Activated CD4-positive, alpha-beta memory T cell treated with anti-CD3 and anti-CD28 coated beads, Interleukin-2, amount 10 ng/mL, durations not matched to agents 7 days and 5 days (primary cell): ENCODE data around the gene LEFTY2. TPM values are rescaled to one million over a fixed set of nuclear protein-coding genes. Genes with fewer than 3 reads are reported as not detected.

Experiments used
- CTCF ChIA-PET: fragments of 350-600 bp; sonication (Branson Sonifier 250); formaldehyde crosslinking; loops from one replicate; lab custom pipeline; 2021; ENCODE audit warnings: antibody characterized with exemption, inconsistent platforms; lab: Charles Lee
- POLR2A ChIA-PET: fragments of 350-600 bp; sonication (Branson Sonifier 250); formaldehyde crosslinking; loops from one replicate; lab custom pipeline; 2021; ENCODE audit warnings: antibody characterized with exemption; lab: Charles Lee
- DNase-seq: peaks from one replicate; pipeline ENCODE4 v3.0.0-alpha.2; 2020
- H3K27ac Mint-ChIP-seq: one replicate; pipeline ENCODE4 v1.8.0; 2021; ENCODE audit warnings: mild to moderate bottlenecking, mixed read lengths
- H3K27me3 Mint-ChIP-seq: one replicate; pipeline ENCODE4 v1.8.0; 2021; ENCODE audit warnings: mixed read lengths
- H3K36me3 Mint-ChIP-seq: one replicate; pipeline ENCODE4 v1.8.0; 2021; ENCODE audit warnings: low read depth, mixed read lengths
- H3K4me1 Mint-ChIP-seq: one replicate; pipeline ENCODE4 v1.8.0; 2021; ENCODE audit warnings: mixed read lengths
- H3K4me3 Mint-ChIP-seq: one replicate; pipeline ENCODE4 v1.8.0; 2021; ENCODE audit warnings: mild to moderate bottlenecking, mixed read lengths
- H3K9me3 Mint-ChIP-seq: one replicate; pipeline ENCODE4 v1.8.0; 2021; ENCODE audit warnings: mixed read lengths
- total RNA-seq, 2 experiments: library from RNA; stranded (reverse); gene quantifications; one replicate each; pipeline ENCODE4 v1.2.3, GENCODE V29; 2021

The LEFTY2 gene
- total RNA-seq, 2 experiments from 2014 or later = not detected

DNA sequence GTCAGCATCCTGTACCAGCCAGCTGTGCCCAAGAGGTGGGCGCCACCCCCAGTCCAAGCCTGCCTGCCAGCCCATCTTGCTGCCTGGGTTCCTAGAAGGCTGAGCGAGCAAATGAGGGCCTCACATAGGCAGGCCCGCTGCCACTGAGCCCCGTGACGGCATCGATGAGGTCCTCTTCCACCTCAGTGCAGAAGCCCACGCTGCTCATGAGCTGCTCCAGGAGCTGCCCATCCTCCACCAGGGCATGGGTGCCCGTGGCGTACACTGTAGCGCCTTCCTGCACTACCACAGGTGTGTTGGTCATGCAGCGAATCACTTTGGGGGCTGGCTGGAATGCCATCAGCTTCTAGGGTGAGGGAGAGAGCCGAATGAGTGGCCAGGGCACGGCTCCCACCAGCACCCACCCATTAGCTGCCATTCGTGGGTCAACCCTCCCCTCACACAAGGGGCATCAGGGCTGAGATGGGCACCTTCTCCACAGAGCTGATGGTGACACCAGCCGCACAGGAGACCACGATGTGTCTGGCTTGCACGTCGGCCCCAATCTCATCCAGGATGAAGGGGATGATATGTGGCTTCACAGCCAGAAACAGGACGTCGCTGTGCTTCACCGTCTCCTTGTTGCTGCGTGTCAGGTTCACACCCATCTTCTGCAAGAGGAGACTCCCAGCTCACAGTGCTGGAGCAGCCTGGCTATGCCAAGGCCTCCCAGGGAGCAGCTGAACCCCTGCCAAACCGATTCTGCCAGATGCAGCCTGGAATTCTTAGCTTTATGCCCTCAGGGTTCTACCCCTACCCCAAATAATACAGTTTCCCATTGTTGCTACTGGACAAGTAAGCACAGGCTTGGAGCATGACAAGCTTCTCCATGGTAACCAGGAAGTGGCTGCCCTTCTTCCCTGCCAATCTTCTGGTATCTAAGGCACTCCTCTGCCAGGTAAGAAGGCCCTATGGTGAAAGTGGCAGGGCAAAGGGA, 19.0 kb downstream of the LEFTY2 start:
- CTCF ChIA-PET = interaction anchor here (0.8 to 1.1 kb wide), 3 partner anchors 10 to 145 kb away, joined by 3 read pairs; partner anchors contain the start of gene SRP9
- H3K4me3 Mint-ChIP-seq = peak overlapping the region; percentile 96
- H3K36me3 Mint-ChIP-seq = peaks cover 37% of the 10 kb centered on the region
- H3K9me3 Mint-ChIP-seq = no peaks in the 10 kb centered on the region
- H3K4me1 Mint-ChIP-seq = peaks cover 50% of the 10 kb centered on the region
- H3K27ac Mint-ChIP-seq = peak overlapping the region; percentile 74
- no peaks in the 10 kb centered on the region for H3K27me3 Mint-ChIP-seq
- POLR2A ChIA-PET = interaction anchor here (1.3 to 6.0 kb wide), 7 partner anchors 12 to 493 kb away, joined by 3 to 62 read pairs (median 5); partner anchors contain the start of genes LBR, SRP9 and TMEM63A
- DNase-seq = no peak

DNA sequence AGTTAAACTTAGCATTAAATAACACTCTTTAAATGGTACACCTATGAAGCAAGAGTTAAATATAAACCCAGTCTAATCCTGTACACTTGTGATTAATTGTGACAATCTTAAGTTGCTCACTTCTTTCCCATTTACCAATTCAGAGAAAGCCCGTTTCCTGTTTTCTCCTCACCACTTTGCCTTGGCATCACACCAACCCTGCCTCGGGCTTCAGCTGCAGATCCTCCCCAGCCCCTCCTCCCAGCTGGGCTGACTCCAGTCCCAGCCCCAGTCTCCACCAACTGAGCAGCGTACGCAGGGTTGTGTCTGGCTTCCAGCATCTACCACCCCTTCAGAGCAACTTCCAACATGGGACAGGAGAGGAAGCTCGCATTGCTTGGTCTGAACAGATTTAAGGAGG, 21.1 kb downstream of the LEFTY2 start:
- H3K27me3 Mint-ChIP-seq = no peaks in the 10 kb centered on the region
- ChIA-PET CTCF (interaction anchor here (1.2 to 1.4 kb wide), 3 partner anchors 8 to 43 kb away, joined by 3 to 4 read pairs (median 3); no protein-coding TSS in a partner anchor), POLR2A (interaction anchor here (0.8 to 6.0 kb wide), 3 partner anchors 11 to 453 kb away, joined by 3 to 56 read pairs (median 5); partner anchors contain the start of gene SRP9)
- no peak for DNase-seq
- no peaks in the 10 kb centered on the region for H3K9me3 Mint-ChIP-seq
- H3K36me3 Mint-ChIP-seq = peaks cover 42% of the 10 kb centered on the region
- no peak overlapping the region for H3K4me3 Mint-ChIP-seq
- peaks cover 48% of the 10 kb centered on the region for H3K4me1 Mint-ChIP-seq
- H3K27ac Mint-ChIP-seq = peak overlapping the region; percentile 66

DNA sequence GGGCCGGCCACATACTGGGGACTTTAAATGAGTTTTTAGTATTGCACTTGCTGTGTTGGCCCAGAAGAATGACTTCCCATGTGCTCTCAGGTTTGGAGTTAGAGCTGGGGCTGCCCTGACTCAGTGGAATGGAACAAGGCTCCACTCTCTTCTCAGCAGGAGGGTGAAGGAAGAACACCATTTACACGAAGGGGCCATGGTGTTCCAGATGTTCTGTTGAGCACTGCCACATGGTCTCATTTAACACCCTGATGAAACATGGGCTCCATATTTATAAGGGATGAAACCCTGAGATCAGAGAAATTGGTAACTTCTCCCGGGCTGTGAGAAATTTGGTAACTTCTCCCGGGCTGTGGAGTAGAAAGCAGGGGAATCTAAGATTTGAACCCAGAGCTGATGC, 22.7 kb downstream of the LEFTY2 start:
- Mint-ChIP-seq H3K27me3 (no peaks in the 10 kb centered on the region), H3K27ac (no peak overlapping the region), H3K36me3 (peaks cover 35% of the 10 kb centered on the region), H3K4me3 (no peak overlapping the region), H3K4me1 (peaks cover 43% of the 10 kb centered on the region), H3K9me3 (no peaks in the 10 kb centered on the region)
- no peak for DNase-seq
- POLR2A ChIA-PET = no interaction called here
- CTCF ChIA-PET = interaction anchor here (1.3 kb wide), 1 partner anchor 21 kb away, joined by 3 read pairs; no protein-coding TSS in a partner anchor

DNA sequence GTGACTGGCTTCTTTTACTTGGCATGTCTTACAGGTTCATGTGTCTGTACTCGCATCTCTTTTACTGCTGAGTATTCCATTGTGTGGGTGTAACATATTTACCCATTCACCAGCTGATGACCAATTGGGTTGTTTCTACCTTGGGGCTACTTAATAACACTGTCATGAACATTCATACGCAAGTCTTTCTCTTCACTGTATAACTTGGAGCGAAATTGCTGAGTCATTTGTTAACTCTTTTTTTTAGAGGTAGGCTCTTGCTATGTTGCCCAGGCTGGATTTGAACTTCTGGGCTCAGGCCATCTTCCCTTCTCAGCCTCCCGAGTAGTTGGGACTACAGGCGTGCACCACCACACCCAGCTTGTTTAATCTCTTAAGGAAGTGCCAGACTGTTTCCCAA, 23.5 kb downstream of the LEFTY2 start:
- H3K36me3 Mint-ChIP-seq = peaks cover 31% of the 10 kb centered on the region
- DNase-seq = no peak
- ChIA-PET POLR2A (no interaction called here), CTCF (interaction anchor here (1.3 kb wide), 1 partner anchor 21 kb away, joined by 3 read pairs; no protein-coding TSS in a partner anchor)
- H3K9me3 Mint-ChIP-seq = no peaks in the 10 kb centered on the region
- no peaks in the 10 kb centered on the region for H3K27me3 Mint-ChIP-seq
- H3K4me3 Mint-ChIP-seq = no peak overlapping the region
- H3K4me1 Mint-ChIP-seq = peaks cover 37% of the 10 kb centered on the region
- H3K27ac Mint-ChIP-seq = no peak overlapping the region

DNA sequence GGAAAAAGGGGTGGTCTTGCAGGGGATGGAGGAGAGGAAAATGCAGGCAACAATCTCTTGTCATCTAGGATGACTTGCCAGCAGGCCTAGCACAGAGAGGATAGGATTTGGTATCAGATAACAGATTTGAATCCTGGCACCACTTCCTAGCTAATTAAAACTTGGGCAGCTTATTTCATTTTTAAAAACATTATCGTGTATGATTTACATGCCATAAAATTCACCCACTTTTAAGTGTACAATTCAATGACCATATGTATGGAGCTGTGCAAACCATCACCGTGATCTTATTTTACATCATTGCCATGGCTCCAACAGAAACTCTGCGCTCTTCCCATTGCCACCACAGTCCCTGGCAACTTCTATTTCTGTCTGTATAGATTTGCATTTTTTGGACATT, 23.9 kb downstream of the LEFTY2 start:
- H3K4me1 Mint-ChIP-seq = peaks cover 33% of the 10 kb centered on the region
- ChIA-PET POLR2A (interaction anchor here (1.4 kb wide), 1 partner anchor 35 kb away, joined by 4 read pairs; the partner anchor contains the start of gene TMEM63A), CTCF (interaction anchor here (1.3 kb wide), 1 partner anchor 20 kb away, joined by 3 read pairs; no protein-coding TSS in a partner anchor)
- no peak overlapping the region for H3K4me3 Mint-ChIP-seq
- peak overlapping the region; percentile 35 for H3K27ac Mint-ChIP-seq
- peaks cover 27% of the 10 kb centered on the region for H3K36me3 Mint-ChIP-seq
- H3K9me3 Mint-ChIP-seq = no peaks in the 10 kb centered on the region
- no peaks in the 10 kb centered on the region for H3K27me3 Mint-ChIP-seq
- DNase-seq = no peak

DNA sequence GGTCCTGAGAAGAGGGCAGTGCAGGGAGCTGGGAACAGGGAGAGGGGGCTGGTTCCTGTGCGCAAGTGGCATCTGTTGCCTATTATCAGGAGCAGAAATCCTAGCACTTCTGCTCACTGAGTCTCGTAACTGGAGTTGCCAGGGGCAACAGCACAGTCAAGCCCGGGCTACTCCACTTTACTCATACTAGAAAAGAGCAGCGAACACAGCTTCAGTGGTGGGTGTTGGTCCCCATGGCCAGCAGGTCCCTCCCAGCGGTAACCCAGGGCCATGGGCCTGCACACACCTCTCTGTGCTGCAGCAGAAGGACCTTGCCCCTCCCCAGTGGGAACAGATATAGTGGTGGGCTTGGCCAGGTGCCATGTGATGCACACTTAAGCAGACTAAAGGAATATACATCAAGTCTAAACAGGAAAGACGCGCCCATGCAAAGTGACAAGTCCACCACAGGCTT, 25.5 kb downstream of the LEFTY2 start:
- CTCF ChIA-PET = no interaction called here
- Mint-ChIP-seq H3K27me3 (no peaks in the 10 kb centered on the region), H3K9me3 (no peaks in the 10 kb centered on the region), H3K36me3 (peaks cover 27% of the 10 kb centered on the region), H3K27ac (no peak overlapping the region), H3K4me1 (peaks cover 21% of the 10 kb centered on the region), H3K4me3 (no peak overlapping the region)
- POLR2A ChIA-PET = interaction anchor here (0.6 to 1.4 kb wide), 3 partner anchors 9 to 35 kb away, joined by 3 to 4 read pairs (median 4); partner anchors contain the start of genes PYCR2 and TMEM63A
- no peak for DNase-seq

DNA sequence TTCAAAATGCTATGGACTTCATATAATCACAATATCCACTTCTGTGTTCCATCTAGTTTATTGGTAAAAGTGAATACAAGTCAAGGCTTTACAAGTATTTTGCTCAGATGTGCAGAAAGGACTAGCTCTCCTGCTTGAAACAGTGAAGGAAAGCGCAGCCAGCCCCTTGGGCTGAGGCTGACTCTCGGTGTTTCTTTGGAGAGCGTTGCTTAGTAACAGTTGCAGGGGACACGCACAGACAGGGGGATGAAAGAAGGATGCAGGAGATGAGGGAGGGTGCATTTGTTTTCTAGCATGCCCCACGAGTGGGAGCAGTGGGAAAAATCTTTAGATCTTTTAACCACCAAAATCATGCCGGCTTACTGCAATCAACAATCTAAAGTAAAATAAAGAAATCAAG, 26.1 kb downstream of the LEFTY2 start:
- POLR2A ChIA-PET = no interaction called here

DNA sequence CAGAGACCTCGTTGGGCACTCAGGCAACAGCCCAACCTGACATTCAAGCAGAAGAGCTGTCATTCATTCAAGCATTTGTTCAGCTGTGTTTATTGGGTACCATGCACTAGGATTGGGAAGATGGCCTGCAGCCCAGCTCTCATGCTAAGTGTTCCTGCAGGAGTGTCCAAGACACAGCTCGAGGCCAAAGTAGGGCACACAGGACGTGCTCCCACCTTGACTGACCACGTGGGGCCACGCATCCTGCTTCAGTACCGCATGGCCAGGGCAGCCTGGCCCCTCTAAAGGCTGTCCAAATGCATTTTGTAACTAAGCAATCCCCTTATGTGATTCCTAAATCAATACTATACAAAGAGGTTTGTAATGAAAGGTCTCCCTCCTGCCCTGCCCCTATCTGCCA, 26.6 kb downstream of the LEFTY2 start:
- Mint-ChIP-seq H3K4me1 (peaks cover 11% of the 10 kb centered on the region), H3K36me3 (peaks cover 21% of the 10 kb centered on the region), H3K9me3 (no peaks in the 10 kb centered on the region), H3K4me3 (no peak overlapping the region), H3K27ac (no peak overlapping the region), H3K27me3 (peaks cover 6% of the 10 kb centered on the region)
- POLR2A ChIA-PET = interaction anchor here (1.2 kb wide), 1 partner anchor 9 kb away, joined by 10 read pairs; the partner anchor contains the start of gene PYCR2
- no peak for DNase-seq
- CTCF ChIA-PET = interaction anchor here (1.3 kb wide), 1 partner anchor 137 kb away, joined by 3 read pairs; the partner anchor contains the start of gene SRP9

More for the DNA sequence above, 26.1 kb downstream of the LEFTY2 start:
- peaks cover 17% of the 10 kb centered on the region for H3K4me1 Mint-ChIP-seq
- no peak overlapping the region for H3K27ac Mint-ChIP-seq
- CTCF ChIA-PET = interaction anchor here (1.3 kb wide), 1 partner anchor 137 kb away, joined by 3 read pairs; the partner anchor contains the start of gene SRP9
- peaks cover 26% of the 10 kb centered on the region for H3K36me3 Mint-ChIP-seq
- peaks cover 3% of the 10 kb centered on the region for H3K27me3 Mint-ChIP-seq
- no peak overlapping the region for H3K4me3 Mint-ChIP-seq
- H3K9me3 Mint-ChIP-seq = no peaks in the 10 kb centered on the region
- DNase-seq = no peak

DNA sequence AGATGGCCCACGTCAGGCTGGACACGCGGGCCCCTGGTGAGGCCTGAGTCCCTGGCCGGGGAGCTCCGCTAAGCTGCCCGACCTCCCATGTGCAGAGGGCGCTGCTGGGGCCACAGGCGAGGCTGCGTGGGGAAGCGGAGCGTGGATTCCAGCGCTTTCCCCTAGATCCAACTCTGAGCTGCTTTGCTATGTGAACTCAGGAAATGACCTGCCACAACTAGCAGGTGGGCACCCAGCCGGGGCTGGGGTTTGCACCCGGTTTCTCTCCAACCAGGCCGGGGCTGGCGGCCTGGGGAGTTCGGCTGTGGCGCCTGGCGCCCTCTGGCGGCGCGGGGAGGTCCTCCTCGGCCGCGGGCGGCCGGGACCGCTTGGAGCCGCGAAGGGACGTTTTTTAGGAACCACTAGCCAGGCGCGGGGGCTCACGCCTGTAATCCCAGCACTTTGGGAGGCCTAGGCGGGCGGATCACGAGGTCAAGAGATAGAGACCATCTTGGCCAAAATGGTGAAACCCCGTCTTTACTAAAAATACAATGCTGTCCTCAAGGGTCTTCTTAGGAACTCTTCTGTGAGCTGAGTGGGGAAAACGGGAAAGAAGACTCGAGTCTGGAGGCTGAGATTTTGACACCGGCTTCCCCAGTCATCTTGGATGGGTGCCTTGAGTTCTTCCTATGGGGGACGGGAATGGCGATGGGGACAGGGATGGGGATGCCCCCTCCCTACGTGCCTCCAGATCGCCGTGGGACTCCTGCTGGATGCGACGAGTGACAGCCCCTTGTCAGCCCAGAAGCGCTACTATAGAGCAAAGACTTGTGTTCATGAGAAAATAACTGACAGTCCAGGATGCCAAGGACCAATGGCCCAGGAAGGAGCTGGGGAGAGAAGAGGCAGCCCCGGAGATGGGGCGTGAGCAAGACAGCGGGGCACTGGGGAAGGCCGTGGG, 29.6 kb downstream of the LEFTY2 start:
- H3K4me3 Mint-ChIP-seq = no peak overlapping the region
- no peaks in the 10 kb centered on the region for H3K36me3 Mint-ChIP-seq
- H3K9me3 Mint-ChIP-seq = no peaks in the 10 kb centered on the region
- peak; percentile 74 for DNase-seq
- no peak overlapping the region for H3K27ac Mint-ChIP-seq
- ChIA-PET CTCF (interaction anchor here (0.6 to 2.9 kb wide), 23 partner anchors 9 to 436 kb away, joined by 3 to 33 read pairs (median 4); partner anchors contain the start of genes SRP9 and TMEM63A), POLR2A (interaction anchor here (0.8 to 1.8 kb wide), 6 partner anchors 14 to 134 kb away, joined by 3 to 12 read pairs (median 4); partner anchors contain the start of genes SRP9 and TMEM63A)
- H3K4me1 Mint-ChIP-seq = peaks cover 4% of the 10 kb centered on the region
- peaks cover 6% of the 10 kb centered on the region for H3K27me3 Mint-ChIP-seq

DNA sequence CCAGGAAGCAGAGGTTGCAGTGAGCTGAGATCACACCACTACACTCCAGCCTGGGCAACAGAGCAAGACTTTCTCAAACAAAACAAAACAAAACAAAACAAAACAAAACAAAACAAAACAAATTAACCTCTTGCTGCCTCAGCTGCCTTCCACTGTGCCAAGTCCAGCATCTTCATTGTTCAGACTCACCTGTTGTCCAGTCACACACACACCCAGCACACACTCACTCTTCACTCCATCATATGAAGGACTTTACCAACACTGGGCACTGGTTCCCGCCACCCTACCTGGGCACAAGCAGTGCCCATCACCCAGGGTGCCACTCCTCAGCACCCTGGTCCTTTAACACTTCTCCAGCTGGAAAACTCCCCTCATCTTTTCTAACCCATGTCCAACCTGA, 31.5 kb downstream of the LEFTY2 start:
- H3K4me3 Mint-ChIP-seq = no peak overlapping the region
- CTCF ChIA-PET = interaction anchor here (1.1 to 2.9 kb wide), 5 partner anchors 20 to 434 kb away, joined by 3 to 33 read pairs (median 5); partner anchors contain the start of genes SRP9 and TMEM63A
- no peak overlapping the region for H3K27ac Mint-ChIP-seq
- H3K36me3 Mint-ChIP-seq = no peaks in the 10 kb centered on the region
- H3K4me1 Mint-ChIP-seq = peaks cover 4% of the 10 kb centered on the region
- POLR2A ChIA-PET = interaction anchor here (1.0 to 2.1 kb wide), 2 partner anchors 13 to 132 kb away, joined by 3 to 6 read pairs; partner anchors contain the start of gene SRP9
- H3K27me3 Mint-ChIP-seq = peaks cover 8% of the 10 kb centered on the region
- DNase-seq = no peak
- no peaks in the 10 kb centered on the region for H3K9me3 Mint-ChIP-seq

DNA sequence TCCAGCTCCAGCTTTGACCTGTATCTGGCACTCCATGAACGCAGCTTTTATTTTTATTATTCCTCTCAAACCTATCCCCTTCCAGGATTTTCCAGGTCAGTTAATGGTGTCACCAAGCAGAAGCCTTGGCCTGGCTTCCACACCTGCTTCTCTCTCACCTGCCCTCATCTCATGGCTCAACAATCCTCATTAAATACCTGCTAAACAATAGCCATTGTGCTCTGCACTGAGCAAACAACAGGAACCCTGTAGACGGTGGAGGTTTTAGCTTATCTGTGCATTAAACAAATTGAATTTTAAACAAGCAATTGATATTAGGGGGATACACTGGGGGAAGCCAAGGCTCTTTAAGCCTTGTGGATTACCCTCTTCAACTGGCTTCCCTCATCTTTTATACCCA, 32.2 kb downstream of the LEFTY2 start:
- Mint-ChIP-seq H3K4me1 (peaks cover 4% of the 10 kb centered on the region), H3K27ac (no peak overlapping the region), H3K36me3 (no peaks in the 10 kb centered on the region), H3K9me3 (no peaks in the 10 kb centered on the region), H3K4me3 (no peak overlapping the region), H3K27me3 (peaks cover 13% of the 10 kb centered on the region)
- ChIA-PET POLR2A (interaction anchor here (0.7 to 2.1 kb wide), 5 partner anchors 10 to 440 kb away, joined by 3 to 6 read pairs (median 4); partner anchors contain the start of gene SRP9), CTCF (interaction anchor here (1.1 to 2.5 kb wide), 3 partner anchors 19 to 356 kb away, joined by 3 to 10 read pairs (median 4); partner anchors contain the start of gene SRP9)
- DNase-seq = no peak
